H9 (cell line): ENCODE data around the gene ATN1. TPM values are rescaled to one million over a fixed set of nuclear protein-coding genes. Genes with fewer than 3 reads are reported as not detected.

Experiments used
- DNase-seq: peaks from one replicate; pipeline ENCODE4 v3.0.0-alpha.2; 2017
- H2AFZ ChIP-seq: one replicate; pipeline ENCODE4 v1.6.1; 2013; ENCODE audit warnings: mild to moderate bottlenecking, low read length, control low read depth, moderate library complexity
- H2AK5ac ChIP-seq: 2 replicates; pipeline ENCODE4 v1.6.1; 2013; ENCODE audit warnings: low read length, control low read depth, mixed read lengths; ENCODE audit not compliant: insufficient read length
- H2BK120ac ChIP-seq: one replicate; pipeline ENCODE4 v1.6.1; 2013; ENCODE audit warnings: low read depth, mild to moderate bottlenecking, low read length, control low read depth, inconsistent platforms; ENCODE audit not compliant: poor library complexity, severe bottlenecking
- H2BK12ac ChIP-seq: 2 replicates; pipeline ENCODE4 v1.6.1; 2013; ENCODE audit warnings: low read length, control low read depth, mixed read lengths, low read depth; ENCODE audit not compliant: insufficient read length
- H2BK15ac ChIP-seq: 2 replicates; pipeline ENCODE4 v1.6.1; 2013; ENCODE audit warnings: low read depth, low read length, control low read depth
- H2BK20ac ChIP-seq: one replicate; pipeline ENCODE4 v1.6.1; 2013; ENCODE audit warnings: low read depth, mild to moderate bottlenecking, low read length, control low read depth, inconsistent platforms; ENCODE audit not compliant: poor library complexity, severe bottlenecking
- H2BK5ac ChIP-seq: 2 replicates; pipeline ENCODE4 v1.6.1; 2013; ENCODE audit warnings: low read length, control low read depth, mixed read lengths; ENCODE audit not compliant: insufficient read length
- H3K14ac ChIP-seq: 2 replicates; pipeline ENCODE4 v1.6.1; 2013; ENCODE audit warnings: low read length, control low read depth; ENCODE audit not compliant: insufficient read depth
- H3K18ac ChIP-seq: 2 replicates; pipeline ENCODE4 v1.6.1; 2013; ENCODE audit warnings: low read depth, mild to moderate bottlenecking, mixed read lengths, low read length, control low read depth; ENCODE audit not compliant: insufficient read length
- H3K23ac ChIP-seq: 2 replicates; pipeline ENCODE4 v1.6.1; 2013; ENCODE audit warnings: low read length, control low read depth, mixed read lengths, low read depth; ENCODE audit not compliant: insufficient read length
- H3K23me2 ChIP-seq: 2 replicates; pipeline ENCODE4 v1.6.1; 2013; ENCODE audit warnings: low read depth, mild to moderate bottlenecking, mixed read lengths, low read length, control low read depth; ENCODE audit not compliant: insufficient read length, poor library complexity, severe bottlenecking
- H3K27ac ChIP-seq: 2 replicates; pipeline ENCODE4 v1.5.1; 2013; ENCODE audit warnings: low read length, control low read depth, mixed read lengths, low read depth; ENCODE audit not compliant: insufficient read length
- H3K27me3 ChIP-seq: 2 replicates; pipeline ENCODE4 v1.6.1; 2013; ENCODE audit warnings: low read length, control low read depth, inconsistent platforms; ENCODE audit not compliant: insufficient read depth
- H3K4ac ChIP-seq: 2 replicates; pipeline ENCODE4 v1.6.1; 2013; ENCODE audit warnings: low read depth, mild to moderate bottlenecking, control low read depth, inconsistent platforms, low read length, moderate library complexity
- H3K4me1 ChIP-seq: 2 replicates; pipeline ENCODE4 v1.6.1; 2013; ENCODE audit warnings: low read length, control low read depth, inconsistent platforms; ENCODE audit not compliant: insufficient read depth
- H3K4me2 ChIP-seq: 2 replicates; pipeline ENCODE4 v1.6.1; 2013; ENCODE audit warnings: low read length, control low read depth, mixed read lengths; ENCODE audit not compliant: insufficient read length, insufficient read depth
- H3K56ac ChIP-seq: 2 replicates; pipeline ENCODE4 v1.6.1; 2013; ENCODE audit warnings: low read depth, mild to moderate bottlenecking, mixed read lengths, low read length, control low read depth; ENCODE audit not compliant: insufficient read length
- H3K79me1 ChIP-seq: 2 replicates; pipeline ENCODE4 v1.6.1; 2013; ENCODE audit warnings: low read depth, mild to moderate bottlenecking, moderate library complexity, low read length, control low read depth, inconsistent platforms; ENCODE audit not compliant: insufficient read depth, poor library complexity, severe bottlenecking
- H3K79me2 ChIP-seq: 2 replicates; pipeline ENCODE4 v1.6.1; 2013; ENCODE audit warnings: low read length, control low read depth, inconsistent platforms; ENCODE audit not compliant: insufficient read depth
- H3K9ac ChIP-seq: 2 replicates; pipeline ENCODE4 v1.6.1; 2013; ENCODE audit warnings: low read length, control low read depth, mixed read lengths; ENCODE audit not compliant: insufficient read length; ENCODE audit errors: extremely low read depth
- H3K9me3 ChIP-seq: one replicate; pipeline ENCODE4 v1.6.1; 2013; ENCODE audit warnings: low read depth, low read length, inconsistent platforms; ENCODE audit not compliant: control insufficient read depth
- H3T11ph ChIP-seq: one replicate; pipeline ENCODE4 v1.6.1; 2013; ENCODE audit warnings: mild to moderate bottlenecking, low read length, control low read depth, inconsistent platforms
- H4K20me1 ChIP-seq: one replicate; pipeline ENCODE4 v1.6.1; 2013; ENCODE audit not compliant: control insufficient read depth, insufficient read length, insufficient read depth
- H4K5ac ChIP-seq: 2 replicates; pipeline ENCODE4 v1.6.1; 2013; ENCODE audit warnings: low read depth, mild to moderate bottlenecking, mixed read lengths, low read length, control low read depth; ENCODE audit not compliant: insufficient read length
- H4K8ac ChIP-seq: replicated peaks from 2 replicates; pipeline ENCODE4 v1.6.1; 2013; ENCODE audit warnings: low read length, control low read depth, mixed read lengths, low read depth; ENCODE audit not compliant: insufficient read length
- H4K91ac ChIP-seq: 2 replicates; pipeline ENCODE4 v1.6.1; 2013; ENCODE audit warnings: low read depth, mild to moderate bottlenecking, moderate library complexity, mixed read lengths, low read length, control low read depth; ENCODE audit not compliant: insufficient read length
- H3K27ac Mint-ChIP-seq, 3 experiments: 2 replicates in 2 of 3; 3 replicates in 1 of 3; pipeline ENCODE4 v1.8.0; 2020 to 2021; ENCODE audit warnings: mixed read lengths in 3 of 3, mild to moderate bottlenecking in 1 of 3, moderate library complexity in 1 of 3
- H3K27me3 Mint-ChIP-seq: 2 replicates; pipeline ENCODE4 v1.8.0; 2021; ENCODE audit warnings: low read depth, mild to moderate bottlenecking, moderate library complexity, mixed read lengths
- H3K36me3 Mint-ChIP-seq, 3 experiments: 2 replicates in 2 of 3; 3 replicates in 1 of 3; pipeline ENCODE4 v1.8.0; 2020 to 2021; ENCODE audit warnings: low read depth in 3 of 3, mixed read lengths in 3 of 3; ENCODE audit not compliant: insufficient read depth in 1 of 3
- H3K4me1 Mint-ChIP-seq, 2 experiments: 2 replicates each; pipeline ENCODE4 v1.8.0; 2020; ENCODE audit warnings: mixed read lengths in 2 of 2
- H3K4me3 Mint-ChIP-seq, 2 experiments: 2 replicates in 1 of 2; 3 replicates in 1 of 2; pipeline ENCODE4 v1.8.0; 2020 to 2021; ENCODE audit warnings: mild to moderate bottlenecking in 2 of 2, mixed read lengths in 2 of 2, moderate library complexity in 1 of 2
- H3K9me3 Mint-ChIP-seq, 2 experiments: 2 replicates in 1 of 2; 3 replicates in 1 of 2; pipeline ENCODE4 v1.8.0; 2020; ENCODE audit warnings: mild to moderate bottlenecking in 2 of 2, mixed read lengths in 2 of 2, moderate library complexity in 1 of 2
- WGBS: extraction: QIAGEN DNeasy Blood & Tissue Kit; methylation state at CpG from one replicate; pipeline ENCODE4 v1.1.7; 2013; ENCODE audit warnings: missing lambda C conversion rate, low lambda C conversion rate, mixed read lengths; ENCODE audit not compliant: insufficient read length; ENCODE audit errors: extremely low coverage; 5-methylcytosine and 5-hydroxymethylcytosine counted together
- total RNA-seq: library from RNA; stranded (reverse); gene quantifications from 2 replicates; pipeline ENCODE4 v1.2.1, GENCODE V29; 2021
- TF ChIP-seq, protein P1 (sequence below): fragments of 200-600 bp; sonication (generic); conservative IDR thresholded peaks from 3 replicates; pipeline ENCODE4 v1.8.0; 2021; ENCODE audit warnings: antibody characterized with exemption, mild to moderate bottlenecking

Gene ATN1
- total RNA-seq, 1 experiment from 2014 or later = 103 TPM

DNA sequence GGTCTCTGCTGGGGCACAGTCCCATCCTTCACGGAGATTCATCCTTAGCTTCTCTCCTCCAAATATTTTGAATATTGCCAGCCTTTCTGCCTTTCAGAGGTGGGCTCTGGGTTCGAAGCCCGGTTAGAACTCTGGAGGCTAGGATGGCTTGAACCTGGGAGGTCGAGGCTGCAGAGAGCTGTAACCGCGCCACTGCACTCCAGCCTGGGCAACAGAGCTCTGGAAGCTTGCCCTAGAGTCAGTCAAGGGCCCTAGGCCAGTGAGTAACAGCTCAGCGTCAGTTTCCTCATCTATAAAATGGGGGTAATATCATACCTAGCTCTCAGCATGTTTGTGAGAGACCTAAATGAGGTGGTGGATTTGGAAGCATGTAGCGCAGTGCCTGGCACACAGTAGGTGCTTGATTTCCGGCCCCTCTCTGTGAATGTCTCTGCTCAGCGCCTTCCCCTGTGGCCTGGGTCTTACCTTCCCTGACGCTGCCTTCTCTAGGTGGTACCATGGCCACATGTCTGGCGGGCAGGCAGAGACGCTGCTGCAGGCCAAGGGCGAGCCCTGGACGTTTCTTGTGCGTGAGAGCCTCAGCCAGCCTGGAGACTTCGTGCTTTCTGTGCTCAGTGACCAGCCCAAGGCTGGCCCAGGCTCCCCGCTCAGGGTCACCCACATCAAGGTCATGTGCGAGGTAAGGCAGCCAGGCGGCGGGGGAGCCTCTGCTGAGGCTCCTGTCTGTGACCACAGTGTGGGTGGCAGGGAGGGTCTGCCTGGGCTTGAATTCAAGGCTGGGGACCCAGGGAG is 26.8 kb downstream of the ATN1 start:
- DNase-seq = no peak
- H2BK15ac ChIP-seq = no peak overlapping the region
- no peak overlapping the region for H3K27ac ChIP-seq
- H3K23me2 ChIP-seq = no peaks in the 10 kb centered on the region
- H4K91ac ChIP-seq = no peak overlapping the region
- Mint-ChIP-seq H3K27me3 (no peaks in the 10 kb centered on the region; the same call in 1 of the 2 replicates), H3K27ac (peak overlapping the region; percentile 40 to 65 (median 49); a peak in 4 of 7 replicates), H3K36me3 (peaks cover 0 to 6% (median 0%) of the 10 kb centered on the region in 3 experiments; a peak in 4 of 7 replicates), H3K4me1 (peaks cover 19 to 33% of the 10 kb centered on the region in 2 experiments), H3K9me3 (no peaks in the 10 kb centered on the region), H3K4me3 (no peak overlapping the region)
- H3K9ac ChIP-seq = no peak overlapping the region
- no peak overlapping the region for H3K56ac ChIP-seq
- H2AFZ ChIP-seq = no peak overlapping the region
- no peaks in the 10 kb centered on the region for H3K79me2 ChIP-seq
- no peak overlapping the region for H3K4me2 ChIP-seq
- H3K79me1 ChIP-seq = no peaks in the 10 kb centered on the region
- no peak overlapping the region for H3K18ac ChIP-seq
- H4K5ac ChIP-seq = no peak overlapping the region
- no peak overlapping the region for H2AK5ac ChIP-seq
- H2BK5ac ChIP-seq = no peak overlapping the region
- WGBS = no CpG with 5 or more reads among the region's 21 CpGs
- H2BK12ac ChIP-seq = no peak overlapping the region
- no peak overlapping the region for H3K4ac ChIP-seq
- H4K20me1 ChIP-seq = no peaks in the 10 kb centered on the region
- TF ChIP-seq, protein P1, sequence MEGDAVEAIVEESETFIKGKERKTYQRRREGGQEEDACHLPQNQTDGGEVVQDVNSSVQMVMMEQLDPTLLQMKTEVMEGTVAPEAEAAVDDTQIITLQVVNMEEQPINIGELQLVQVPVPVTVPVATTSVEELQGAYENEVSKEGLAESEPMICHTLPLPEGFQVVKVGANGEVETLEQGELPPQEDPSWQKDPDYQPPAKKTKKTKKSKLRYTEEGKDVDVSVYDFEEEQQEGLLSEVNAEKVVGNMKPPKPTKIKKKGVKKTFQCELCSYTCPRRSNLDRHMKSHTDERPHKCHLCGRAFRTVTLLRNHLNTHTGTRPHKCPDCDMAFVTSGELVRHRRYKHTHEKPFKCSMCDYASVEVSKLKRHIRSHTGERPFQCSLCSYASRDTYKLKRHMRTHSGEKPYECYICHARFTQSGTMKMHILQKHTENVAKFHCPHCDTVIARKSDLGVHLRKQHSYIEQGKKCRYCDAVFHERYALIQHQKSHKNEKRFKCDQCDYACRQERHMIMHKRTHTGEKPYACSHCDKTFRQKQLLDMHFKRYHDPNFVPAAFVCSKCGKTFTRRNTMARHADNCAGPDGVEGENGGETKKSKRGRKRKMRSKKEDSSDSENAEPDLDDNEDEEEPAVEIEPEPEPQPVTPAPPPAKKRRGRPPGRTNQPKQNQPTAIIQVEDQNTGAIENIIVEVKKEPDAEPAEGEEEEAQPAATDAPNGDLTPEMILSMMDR = no peak
- H3K4me1 ChIP-seq = peaks cover 2% of the 10 kb centered on the region; the same call in 1 of the 2 replicates
- H3T11ph ChIP-seq = no peak overlapping the region
- H3K14ac ChIP-seq = no peak overlapping the region
- H2BK120ac ChIP-seq = no peak overlapping the region
- H3K27me3 ChIP-seq = no peaks in the 10 kb centered on the region
- H3K9me3 ChIP-seq = no peaks in the 10 kb centered on the region
- H4K8ac ChIP-seq = no peak overlapping the region
- H2BK20ac ChIP-seq = no peak overlapping the region
- H3K23ac ChIP-seq = no peak overlapping the region
